Measurements from ENCODE around the gene HBM. TPM values are rescaled to one million over a fixed set of nuclear protein-coding genes. Genes with fewer than 3 reads are reported as not detected.

Gene HBM
- total RNA-seq, 1 experiment from 2014 or later, result not detected

DNA sequence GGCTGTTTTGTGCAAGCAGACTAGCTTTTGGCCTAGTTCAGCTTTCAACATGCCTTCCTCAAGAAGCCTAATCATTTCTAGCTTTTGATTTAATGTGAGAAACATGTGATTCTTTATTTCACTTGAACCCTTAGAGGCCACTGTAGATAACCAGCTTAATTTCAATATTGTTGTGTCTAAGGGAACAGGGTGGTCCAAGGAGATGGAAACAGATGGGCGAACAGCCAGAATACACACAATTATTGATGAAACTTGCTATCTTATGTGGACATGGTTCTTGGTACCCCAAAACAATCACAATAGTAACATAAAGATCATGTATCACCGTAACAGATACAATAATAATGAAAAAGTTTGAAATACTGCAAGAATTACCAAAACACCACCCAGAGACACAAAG is 32.1 kb upstream of the HBM start:
- Histone ChIP-seq H3K4me3 (no peak overlapping the region), H3K4me2 (no peak overlapping the region), H3K4me1 (replicated peaks; ENCODE audit: insufficient read depth) (peaks cover 7% of the 10 kb centered on the region; the same call in 1 of the 2 replicates), H3K27ac (no peak overlapping the region), H2AFZ (no peak overlapping the region), H3K36me3 (ENCODE audit: low read depth) (no peaks in the 10 kb centered on the region), H3K27me3 (ENCODE audit: insufficient read depth, low read depth) (no peaks in the 10 kb centered on the region), H3K79me2 (ENCODE audit: low read depth) (peaks cover 53% of the 10 kb centered on the region), H4K20me1 (ENCODE audit: insufficient read depth) (peaks cover 9% of the 10 kb centered on the region), H3K9me2 (ENCODE audit: insufficient read depth) (no peaks in the 10 kb centered on the region), H3F3A (ENCODE audit: insufficient read depth, low read depth) (peaks cover 7% of the 10 kb centered on the region; the same call in 1 of the 2 replicates), H3K9me3 (ENCODE audit: insufficient read depth, low read depth) (no peaks in the 10 kb centered on the region)
- POLR2A ChIA-PET (ENCODE audit: unreplicated experiment), result no interaction called here
- TF ChIP-seq EZH2 (IDR thresholded peaks at IDR 0.05; ENCODE audit: low read depth), result no peak
- TF ChIP-seq, protein P1, sequence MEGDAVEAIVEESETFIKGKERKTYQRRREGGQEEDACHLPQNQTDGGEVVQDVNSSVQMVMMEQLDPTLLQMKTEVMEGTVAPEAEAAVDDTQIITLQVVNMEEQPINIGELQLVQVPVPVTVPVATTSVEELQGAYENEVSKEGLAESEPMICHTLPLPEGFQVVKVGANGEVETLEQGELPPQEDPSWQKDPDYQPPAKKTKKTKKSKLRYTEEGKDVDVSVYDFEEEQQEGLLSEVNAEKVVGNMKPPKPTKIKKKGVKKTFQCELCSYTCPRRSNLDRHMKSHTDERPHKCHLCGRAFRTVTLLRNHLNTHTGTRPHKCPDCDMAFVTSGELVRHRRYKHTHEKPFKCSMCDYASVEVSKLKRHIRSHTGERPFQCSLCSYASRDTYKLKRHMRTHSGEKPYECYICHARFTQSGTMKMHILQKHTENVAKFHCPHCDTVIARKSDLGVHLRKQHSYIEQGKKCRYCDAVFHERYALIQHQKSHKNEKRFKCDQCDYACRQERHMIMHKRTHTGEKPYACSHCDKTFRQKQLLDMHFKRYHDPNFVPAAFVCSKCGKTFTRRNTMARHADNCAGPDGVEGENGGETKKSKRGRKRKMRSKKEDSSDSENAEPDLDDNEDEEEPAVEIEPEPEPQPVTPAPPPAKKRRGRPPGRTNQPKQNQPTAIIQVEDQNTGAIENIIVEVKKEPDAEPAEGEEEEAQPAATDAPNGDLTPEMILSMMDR (conservative IDR thresholded peaks at IDR 0.05), result no peak
- DNase-seq, result no peak
- intact Hi-C loops (cut with micrococcal nuclease; ENCODE audit: unreplicated experiment), result no loop called here
- CTCF ChIA-PET, result interaction anchor here (1.2 kb wide), 1 partner anchor 219 kb away, joined by 3 read pairs; no protein-coding TSS in a partner anchor
- no TSS peak for BruUV-seq (replicated peaks)

DNA sequence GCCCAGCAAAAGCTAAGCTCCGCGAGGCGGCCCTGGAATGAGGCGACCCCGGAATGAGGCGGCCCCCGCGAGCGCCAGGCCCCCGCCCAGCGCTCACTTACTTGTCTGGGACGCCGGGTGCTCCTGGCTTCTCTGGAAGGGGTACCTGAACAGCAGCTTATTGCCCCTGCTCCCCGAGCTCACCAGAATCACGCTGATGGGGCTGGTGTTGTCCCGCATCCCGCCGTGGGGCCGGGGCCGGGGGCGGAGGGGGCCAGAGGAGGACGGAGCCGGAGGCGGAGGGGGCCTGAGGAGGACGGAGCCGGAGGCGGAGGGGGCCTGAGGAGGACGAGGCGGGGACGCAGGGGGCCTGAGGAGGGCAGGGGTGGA is 27.7 kb upstream of the HBM start:
- peak in 1 of 2 experiments; percentile 28 for DNase-seq
- no peak for TF ChIP-seq EZH2 (IDR thresholded peaks at IDR 0.05; ENCODE audit: low read depth)
- TF ChIP-seq, protein P1 (conservative IDR thresholded peaks at IDR 0.05), result no peak
- POLR2A ChIA-PET (ENCODE audit: unreplicated experiment), result interaction anchor here (0.5 kb wide), 1 partner anchor 215 kb away, joined by 3 read pairs; no protein-coding TSS in a partner anchor
- Histone ChIP-seq H3F3A (ENCODE audit: insufficient read depth, low read depth) (peaks cover 19% of the 10 kb centered on the region; the same call in 1 of the 2 replicates), H3K27ac (peak overlapping the region; percentile 66), H3K4me3 (peak overlapping the region; percentile 88), H3K9me2 (ENCODE audit: insufficient read depth) (no peaks in the 10 kb centered on the region), H3K36me3 (ENCODE audit: low read depth) (no peaks in the 10 kb centered on the region), H2AFZ (peak overlapping the region; percentile 90), H3K27me3 (ENCODE audit: insufficient read depth, low read depth) (no peaks in the 10 kb centered on the region), H3K4me2 (peak overlapping the region; percentile 76), H3K4me1 (replicated peaks; ENCODE audit: insufficient read depth) (peaks cover 7% of the 10 kb centered on the region; the same call in 1 of the 2 replicates), H4K20me1 (ENCODE audit: insufficient read depth) (no peaks in the 10 kb centered on the region), H3K9me3 (ENCODE audit: insufficient read depth, low read depth) (no peaks in the 10 kb centered on the region), H3K79me2 (ENCODE audit: low read depth) (peaks cover 42% of the 10 kb centered on the region)
- BruUV-seq (replicated peaks), result no TSS peak
- intact Hi-C loops (cut with micrococcal nuclease; ENCODE audit: unreplicated experiment), result no loop called here
- CTCF ChIA-PET, result interaction anchor here (0.6 kb wide), 1 partner anchor 11 kb away, joined by 3 read pairs; no protein-coding TSS in a partner anchor

DNA sequence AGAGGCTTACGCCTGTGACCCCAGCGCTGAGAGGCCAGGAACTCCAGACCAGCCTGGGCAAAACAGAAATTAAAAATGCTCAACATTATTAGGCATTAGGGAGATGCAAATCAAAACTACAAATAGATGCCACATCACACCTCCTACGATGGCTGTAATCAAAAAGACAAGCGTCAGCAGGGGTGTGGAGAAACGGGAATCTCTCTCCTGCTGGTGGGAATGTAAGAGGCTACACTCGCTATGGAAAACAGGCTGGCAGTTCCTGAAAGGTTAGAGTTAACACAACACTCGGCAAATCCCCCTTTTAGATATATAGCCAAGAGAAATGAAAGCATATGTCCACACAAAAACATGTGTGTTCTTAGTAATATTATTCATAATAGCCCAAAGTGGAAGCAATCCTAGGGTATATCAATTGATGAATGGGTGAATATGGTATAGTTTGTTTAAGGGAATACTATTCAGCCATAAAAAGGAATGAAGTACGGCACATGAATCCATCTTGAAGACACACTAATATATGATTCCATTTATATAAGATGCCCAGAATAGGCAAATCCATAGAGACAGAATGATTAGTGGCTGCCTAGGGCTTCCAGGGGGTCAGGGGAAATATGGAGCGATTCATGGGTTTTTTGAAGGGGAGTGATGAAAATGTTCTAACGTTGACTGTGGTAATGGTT is 25.5 kb upstream of the HBM start:
- ChIA-PET POLR2A (ENCODE audit: unreplicated experiment) (interaction anchor here (0.6 kb wide), 1 partner anchor 357 kb away, joined by 13 read pairs; no protein-coding TSS in a partner anchor), CTCF (no interaction called here)
- TF ChIP-seq, protein P1 (conservative IDR thresholded peaks at IDR 0.05), result no peak
- no peak for TF ChIP-seq EZH2 (IDR thresholded peaks at IDR 0.05; ENCODE audit: low read depth)
- no peak overlapping the region for H2AFZ ChIP-seq
- no peak overlapping the region for H3K4me3 ChIP-seq
- no peak overlapping the region for H3K4me2 ChIP-seq
- DNase-seq, result no peak
- H3K9me3 ChIP-seq (ENCODE audit: insufficient read depth, low read depth), result no peaks in the 10 kb centered on the region
- H3K27ac ChIP-seq, result no peak overlapping the region
- no peaks in the 10 kb centered on the region for H3K36me3 ChIP-seq (ENCODE audit: low read depth)
- BruUV-seq (replicated peaks), result no TSS peak
- no peaks in the 10 kb centered on the region for H3K27me3 ChIP-seq (ENCODE audit: insufficient read depth, low read depth)
- H3K79me2 ChIP-seq (ENCODE audit: low read depth), result peaks cover 28% of the 10 kb centered on the region
- H3F3A ChIP-seq (ENCODE audit: insufficient read depth, low read depth), result peaks cover 18% of the 10 kb centered on the region; the same call in 1 of the 2 replicates
- H3K4me1 ChIP-seq (replicated peaks; ENCODE audit: insufficient read depth), result peaks cover 7% of the 10 kb centered on the region; the same call in 1 of the 2 replicates
- intact Hi-C loops (cut with micrococcal nuclease; ENCODE audit: unreplicated experiment), result no loop called here
- no peaks in the 10 kb centered on the region for H3K9me2 ChIP-seq (ENCODE audit: insufficient read depth)
- no peaks in the 10 kb centered on the region for H4K20me1 ChIP-seq (ENCODE audit: insufficient read depth)

All from PC-9 (cell line).